H1 (cell line): Measurements from ENCODE around the gene DAZAP1. TPM values are rescaled to one million over a fixed set of nuclear protein-coding genes. Genes with fewer than 3 reads are reported as not detected.

Experiments
- BACH1 ChIP-seq: IDR thresholded peaks from 2 replicates; pipeline ENCODE4 v1.6.1; 2012; ENCODE audit warnings: low read length, improper control_type of control experiment
- CTBP2 ChIP-seq: IDR thresholded peaks from 2 replicates; pipeline ENCODE4 v1.7.0; 2011; ENCODE audit warnings: borderline replicate concordance, mild to moderate bottlenecking, moderate library complexity, mixed read lengths, low read length; ENCODE audit not compliant: insufficient read depth, insufficient read length
- FOSL1 ChIP-seq: IDR thresholded peaks from 2 replicates; pipeline ENCODE4 v1.6.1; 2011; ENCODE audit warnings: mild to moderate bottlenecking, low read depth, low read length, moderate library complexity; ENCODE audit not compliant: insufficient read depth
- NANOG ChIP-seq: IDR thresholded peaks from 2 replicates; pipeline ENCODE4 v1.6.1; 2011; ENCODE audit warnings: low read length, low read depth, mild to moderate bottlenecking, inconsistent platforms; ENCODE audit not compliant: insufficient read depth, poor library complexity, severe bottlenecking
- polyA plus RNA-seq, 7 experiments: library from polyadenylated mRNA; depleted of rRNA in 3 of 7; stranded (reverse) in 5 of 7; unstranded in 2 of 7; fragments of >200 nt in 5 of 7; fragments of 200-250 nt in 2 of 7; gene quantifications; 1 replicate in 5 of 7; 2 replicates in 1 of 7; 4 replicates in 1 of 7; pipeline versions ENCODE4 v1.2.1 to v1.2.3, GENCODE V29; 2011 to 2013; ENCODE audit warnings: missing spikeins in 2 of 7, mixed read lengths in 2 of 7
- total RNA-seq: library from RNA; stranded (reverse); fragmentation: NEBNext Ultra II Directional; extraction: Animal tissue kit (Norgen Biotek cat#: 25700); gene quantifications from 2 replicates; pipeline ENCODE4 v1.2.1, GENCODE V29; 2021
- TF ChIP-seq, protein P1 (sequence below): IDR thresholded peaks from 2 replicates; pipeline ENCODE4 v1.6.1; 2012; ENCODE audit warnings: low read length, inconsistent platforms

DAZAP1 gene
- total and polyA plus RNA-seq, 2 of the 8 experiments (the other 6 are each of a cell fraction or from before 2014, with no cell fraction given): 79.6 to 341 TPM

DNA sequence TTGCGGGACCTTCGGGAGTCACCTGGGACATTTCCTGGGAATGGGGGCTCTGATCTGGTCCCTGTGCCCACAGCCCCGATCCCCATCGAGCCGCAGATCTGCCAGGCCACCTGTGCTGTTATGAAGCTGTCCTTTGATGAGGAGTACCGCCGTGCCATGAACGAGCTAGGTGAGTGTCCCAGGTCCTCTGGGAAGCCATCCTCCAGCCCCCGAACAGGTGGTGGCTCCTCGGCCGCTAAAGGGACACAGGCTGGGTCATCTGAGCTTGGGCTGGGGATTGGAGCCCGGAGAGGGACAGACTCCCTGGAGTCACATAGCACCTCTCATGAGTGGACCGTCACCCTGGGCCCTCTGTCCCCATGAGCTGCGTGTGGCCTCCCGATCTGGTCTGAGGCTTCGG, 50.5 kb downstream of the DAZAP1 start (continued):
- TF ChIP-seq, protein P1, sequence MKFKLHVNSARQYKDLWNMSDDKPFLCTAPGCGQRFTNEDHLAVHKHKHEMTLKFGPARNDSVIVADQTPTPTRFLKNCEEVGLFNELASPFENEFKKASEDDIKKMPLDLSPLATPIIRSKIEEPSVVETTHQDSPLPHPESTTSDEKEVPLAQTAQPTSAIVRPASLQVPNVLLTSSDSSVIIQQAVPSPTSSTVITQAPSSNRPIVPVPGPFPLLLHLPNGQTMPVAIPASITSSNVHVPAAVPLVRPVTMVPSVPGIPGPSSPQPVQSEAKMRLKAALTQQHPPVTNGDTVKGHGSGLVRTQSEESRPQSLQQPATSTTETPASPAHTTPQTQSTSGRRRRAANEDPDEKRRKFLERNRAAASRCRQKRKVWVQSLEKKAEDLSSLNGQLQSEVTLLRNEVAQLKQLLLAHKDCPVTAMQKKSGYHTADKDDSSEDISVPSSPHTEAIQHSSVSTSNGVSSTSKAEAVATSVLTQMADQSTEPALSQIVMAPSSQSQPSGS: no peak
- no peak for TF ChIP-seq BACH1
- no peak for TF ChIP-seq CTBP2
- no peak for TF ChIP-seq NANOG
- no peak for TF ChIP-seq FOSL1
